Measurements from ENCODE around the gene FNIP1.
"Not testable (repeated sequence)": the region's sequence is repeated elsewhere in the genome, so short reads cannot be mapped to it uniquely, and the experiment has no call there.

FNIP1 gene

GRCh38 chr5:131749138-131749537 lies 47.7 kb downstream of the FNIP1 start:
- DNase-seq = no peak

DNA sequence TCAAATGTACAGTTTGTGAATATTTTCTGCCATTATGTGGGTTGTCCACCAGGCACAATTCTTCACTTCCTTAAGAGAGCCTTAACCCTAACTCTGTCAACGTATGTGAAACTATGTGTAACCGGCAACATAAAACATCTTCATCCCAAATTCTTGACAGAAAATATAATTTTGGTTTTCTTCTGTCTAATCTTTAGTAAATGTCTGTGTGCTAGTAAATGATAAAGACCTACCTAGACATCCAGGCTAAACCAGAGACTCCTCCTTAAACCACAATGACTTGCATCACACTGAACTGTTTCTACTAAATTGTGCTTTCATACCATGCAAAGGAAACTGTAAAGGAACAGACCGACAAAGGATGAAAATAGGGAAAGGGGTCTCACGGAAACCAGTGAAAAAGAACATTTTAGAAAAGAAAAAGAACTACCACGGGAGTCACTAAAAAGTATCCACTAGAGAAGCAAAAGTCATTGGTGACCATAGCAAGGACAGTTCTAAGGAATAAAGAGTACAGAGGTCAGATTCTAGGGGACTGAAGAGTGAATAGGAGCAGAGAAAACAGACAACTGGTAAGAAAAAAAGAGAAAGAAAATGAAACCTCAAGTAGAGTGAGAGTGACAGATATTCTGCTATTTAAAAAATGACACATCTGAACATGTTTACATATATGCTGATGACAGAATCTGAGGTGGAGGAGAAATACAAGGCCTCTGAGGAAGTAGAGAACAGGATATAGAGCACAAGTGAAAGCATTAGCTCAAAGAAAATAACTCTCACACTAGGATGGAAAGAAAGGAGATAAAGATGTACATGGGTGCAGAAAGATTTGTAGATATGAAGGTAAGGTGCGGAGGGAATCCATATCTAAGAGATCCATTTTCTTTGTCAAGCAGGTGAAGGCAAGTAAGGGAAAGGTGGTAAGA lies 49.4 kb downstream of the FNIP1 start:
- DNase-seq = no peak

GRCh38 chr5:131746423-131746822 lies 50.4 kb downstream of the FNIP1 start:
- DNase-seq = no peak

GRCh38 chr5:131745703-131746102 lies 51.1 kb downstream of the FNIP1 start:
- no peak for DNase-seq

DNA sequence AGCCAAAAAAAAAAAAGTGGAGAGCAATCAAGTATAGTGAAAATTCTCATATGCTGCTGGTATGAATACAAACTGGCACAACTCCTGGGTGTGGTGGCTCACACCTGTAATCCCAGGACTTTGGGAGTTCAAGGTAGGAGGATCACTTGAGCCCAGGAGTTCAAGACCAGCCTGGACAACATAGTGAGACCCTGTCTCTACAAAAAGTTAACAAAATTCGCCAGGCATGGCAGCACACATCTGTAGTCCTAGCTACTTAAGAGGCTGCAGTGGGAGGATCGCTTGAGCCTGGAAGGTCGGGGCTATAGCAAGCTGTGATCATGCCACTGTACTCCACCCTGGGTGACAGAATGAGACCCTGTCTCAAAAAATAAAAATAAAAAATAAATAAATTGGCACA lies 51.7 kb downstream of the FNIP1 start:
- no peak for DNase-seq

DNA sequence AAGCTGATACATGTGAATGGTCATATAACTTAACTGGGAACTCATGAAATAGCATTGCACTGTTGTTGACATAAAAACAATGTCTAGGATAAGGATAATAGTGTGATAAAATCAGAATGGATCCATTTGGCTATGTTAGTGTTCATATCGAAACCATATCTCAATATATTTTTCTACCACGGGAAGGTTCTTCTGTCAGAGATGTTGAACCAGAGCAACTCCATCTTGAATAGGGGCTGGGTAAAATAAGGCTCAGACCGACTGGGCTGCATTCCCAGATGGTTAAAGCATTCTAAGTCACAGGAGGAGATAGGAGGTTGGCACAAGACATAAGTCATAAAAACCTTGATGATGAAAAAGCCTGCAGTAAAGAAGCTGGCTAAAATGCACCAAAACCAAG lies 56.3 kb downstream of the FNIP1 start:
- no peak for DNase-seq

- no peak for DNase-seq
Observed at GRCh38 chr5:131735393-131735792, 61.4 kb downstream of the FNIP1 start.

GRCh38 chr5:131734939-131735338 lies 61.9 kb downstream of the FNIP1 start:
- DNase-seq = not testable (repeated sequence)

GRCh38 chr5:131729292-131729691 lies 67.5 kb downstream of the FNIP1 start:
- DNase-seq = not testable (repeated sequence)

GRCh38 chr5:131724089-131724488 lies 72.7 kb downstream of the FNIP1 start:
- not testable (repeated sequence) for DNase-seq

GRCh38 chr5:131720714-131721113 lies 76.1 kb downstream of the FNIP1 start:
- peak; percentile 77 for DNase-seq

DNA sequence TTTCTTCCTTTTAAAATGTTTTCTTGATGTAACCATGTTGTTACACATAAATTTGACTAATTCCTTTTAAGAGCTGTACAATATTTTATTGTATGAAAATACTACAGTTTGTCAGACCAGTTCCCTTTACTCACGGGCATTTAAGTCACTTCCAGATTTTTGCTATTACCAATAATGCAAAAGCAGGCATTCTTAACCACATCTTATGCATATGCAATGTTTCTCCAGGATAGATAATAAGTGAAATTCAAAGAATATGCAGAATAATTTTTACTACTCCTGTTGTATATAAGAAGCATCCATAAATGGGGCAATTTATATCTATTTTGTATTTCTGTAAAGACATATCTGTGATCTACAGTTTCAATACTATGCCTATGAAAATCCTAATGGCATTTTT lies 77.3 kb downstream of the FNIP1 start:
- DNase-seq = no peak

GRCh38 chr5:131718487-131719014 lies 78.3 kb downstream of the FNIP1 start:
- DNase-seq = no peak

DNA sequence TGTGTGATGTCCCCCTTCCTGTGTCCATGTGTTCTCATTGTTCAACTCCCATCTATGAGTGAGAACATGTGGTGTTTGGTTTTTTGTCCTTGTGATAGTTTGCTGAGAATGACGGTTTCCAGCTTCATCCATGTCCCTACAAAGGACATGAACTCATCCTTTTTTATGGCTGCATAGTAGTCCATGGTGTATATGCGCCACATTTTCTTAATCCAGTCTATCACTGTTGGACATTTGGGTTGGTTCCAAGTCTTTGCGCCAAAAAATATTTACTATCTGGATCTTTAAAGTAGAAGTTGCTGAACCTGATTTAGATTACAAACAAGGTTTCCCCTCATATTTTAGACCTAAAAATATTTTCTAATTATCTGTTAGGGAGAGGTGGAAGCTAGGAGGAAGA lies 79.7 kb downstream of the FNIP1 start:
- not testable (repeated sequence) for DNase-seq

- no peak for DNase-seq
Observed at GRCh38 chr5:131716650-131717049, 80.2 kb downstream of the FNIP1 start.

DNA sequence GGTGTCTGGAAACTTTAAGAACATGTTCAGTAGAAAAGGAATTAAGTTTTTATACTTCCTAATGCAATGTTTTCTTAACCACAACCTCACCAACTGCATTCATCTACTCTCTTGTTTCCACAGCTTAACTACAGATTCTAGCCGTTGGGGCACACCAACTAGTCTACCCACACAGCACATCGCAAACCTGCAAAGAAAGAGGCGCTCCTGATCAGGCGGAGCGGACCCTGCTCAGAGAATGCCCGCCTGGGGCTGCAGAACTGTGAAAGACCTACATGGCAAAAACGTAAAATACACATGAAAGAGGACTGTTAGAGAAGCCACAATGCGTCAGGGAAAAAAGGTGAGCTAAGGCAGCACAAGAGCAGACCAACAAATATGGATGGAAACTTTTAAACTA lies 86.4 kb downstream of the FNIP1 start:
- no peak for DNase-seq

DNA sequence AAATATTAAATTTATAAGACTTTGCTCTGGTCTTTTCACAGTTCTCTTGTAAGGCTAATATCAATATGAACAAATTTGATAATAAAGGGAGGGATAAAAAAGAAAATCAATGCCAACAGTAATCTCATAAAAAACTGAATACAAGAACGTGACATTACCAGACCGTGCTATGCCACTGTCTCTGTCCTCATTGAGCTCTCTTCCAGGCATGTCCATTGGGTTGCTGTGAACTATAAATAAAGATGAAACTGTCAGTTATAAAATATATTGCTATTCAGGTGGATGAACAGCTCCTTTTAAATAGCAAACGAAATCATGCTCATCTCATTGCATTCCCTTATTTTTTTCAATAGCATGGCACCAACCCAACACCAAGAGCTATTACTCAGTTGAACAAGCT lies 87.8 kb downstream of the FNIP1 start:
- no peak for DNase-seq

DNA sequence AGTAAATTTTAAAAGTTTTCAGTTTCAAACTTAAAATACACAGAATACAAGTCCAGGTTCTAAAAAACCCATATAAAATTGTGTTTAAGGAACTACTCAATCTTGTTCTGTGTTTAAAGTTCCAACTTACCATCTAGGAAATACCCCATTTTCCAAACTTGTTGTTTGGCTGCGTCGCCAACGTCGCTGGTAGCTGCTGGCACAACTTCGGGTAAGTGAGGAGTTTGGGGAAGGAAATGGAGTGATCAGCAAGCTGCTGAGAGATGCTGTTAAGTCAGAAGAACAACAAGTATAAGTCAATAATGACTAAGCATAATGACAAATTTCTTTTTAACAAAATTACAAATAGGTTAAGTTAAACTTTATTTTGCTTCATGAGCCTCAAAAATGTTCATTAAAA lies 90.5 kb downstream of the FNIP1 start:
- DNase-seq = no peak

GRCh38 chr5:131694926-131695325 lies 101.9 kb downstream of the FNIP1 start:
- no peak for DNase-seq

DNA sequence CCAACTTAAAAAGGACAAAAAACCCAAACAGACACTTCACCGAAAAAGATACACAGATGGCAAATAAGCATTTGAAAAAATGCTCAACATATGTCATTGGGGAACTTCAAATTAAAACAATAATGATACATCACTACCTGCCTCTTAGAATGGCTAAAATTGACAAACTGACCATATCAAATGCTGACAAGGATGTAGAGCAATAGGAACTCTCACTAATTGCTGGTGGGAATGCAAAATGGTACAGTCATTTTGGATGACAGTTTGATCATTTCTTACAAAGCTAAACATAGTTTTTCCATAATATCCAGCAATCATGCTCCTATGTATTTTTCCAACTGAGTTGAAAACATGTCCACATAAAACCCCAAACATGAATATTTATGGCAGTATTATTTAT lies 102.9 kb downstream of the FNIP1 start:
- DNase-seq = no peak

DNA sequence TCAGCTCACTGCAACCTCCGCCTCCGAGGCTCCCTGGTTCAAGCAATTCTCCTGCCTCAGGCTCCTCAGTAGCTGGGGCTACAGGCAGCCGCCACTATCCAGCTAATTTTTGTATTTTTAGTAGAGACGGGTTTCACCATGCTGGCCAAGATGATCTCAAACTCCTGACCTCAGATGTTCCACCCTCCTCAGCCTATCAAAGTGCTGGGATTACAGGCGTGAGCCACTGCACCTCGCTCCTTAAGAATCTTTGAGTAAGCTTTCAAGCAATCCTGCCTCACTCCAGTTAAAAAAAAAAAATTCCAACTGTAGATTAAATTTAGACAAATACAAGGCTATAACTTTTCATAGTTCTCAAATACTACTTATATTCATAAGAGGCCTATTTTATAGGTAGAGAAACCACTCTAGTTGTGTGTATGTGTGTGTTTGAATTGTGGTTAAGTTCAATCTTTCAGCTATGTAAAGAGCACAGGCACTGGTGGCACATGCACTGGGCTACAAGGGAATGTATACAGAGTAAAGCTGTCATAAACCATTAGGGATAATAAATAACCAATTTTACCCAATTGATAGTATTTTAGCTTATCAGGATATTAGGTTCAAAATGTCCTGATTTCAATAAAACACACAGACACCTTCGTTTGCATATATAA lies 111.2 kb downstream of the FNIP1 start:
- DNase-seq = no peak

GRCh38 chr5:131684595-131684994 lies 112.2 kb downstream of the FNIP1 start:
- DNase-seq = no peak

- no peak for DNase-seq
Observed at GRCh38 chr5:131684051-131684450, 112.8 kb downstream of the FNIP1 start.

DNA sequence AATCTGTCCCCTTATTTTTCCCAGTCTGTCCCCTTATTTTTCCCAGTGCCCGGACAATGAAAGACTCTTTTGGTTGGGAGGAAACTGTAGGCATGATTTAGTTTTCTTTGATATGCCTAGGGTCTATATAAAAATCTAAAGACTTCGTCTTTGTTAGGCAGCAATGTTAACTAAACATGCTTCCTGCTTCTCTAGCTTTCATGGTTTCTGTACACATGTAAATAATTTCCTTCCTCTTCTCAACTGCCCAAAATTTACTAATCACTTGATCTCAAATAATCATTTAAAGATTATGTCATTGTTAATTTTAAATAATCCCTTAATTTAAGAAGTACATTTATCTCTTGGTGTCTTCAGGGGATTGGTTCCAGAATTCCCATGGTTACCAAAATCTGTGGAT lies 114.0 kb downstream of the FNIP1 start:
- DNase-seq = no peak
